ENCODE results near the gene PLA2G4D.

Gene PLA2G4D

DNA sequence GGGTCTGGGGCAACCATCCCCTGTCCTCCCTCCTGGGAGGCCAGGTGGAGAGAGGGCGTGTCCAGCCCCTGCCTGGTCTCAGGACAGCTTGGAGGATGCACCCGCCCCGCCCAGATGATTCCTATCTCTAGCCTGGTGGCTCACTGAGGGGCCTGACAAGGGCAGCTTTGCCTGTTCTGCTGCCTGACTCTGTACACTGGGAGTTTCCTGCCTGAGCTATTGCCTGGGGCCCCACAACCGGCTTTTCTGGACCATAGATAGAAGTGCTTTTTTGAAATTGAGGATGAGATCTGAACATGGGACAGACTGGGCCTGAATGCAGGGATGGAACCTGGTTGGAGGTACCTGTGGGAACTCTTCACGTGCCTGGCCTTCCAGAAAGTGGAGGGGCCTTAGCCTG, 72.8 kb downstream of the PLA2G4D start:
- DNase-seq (ENCODE audit: low read depth in 2 of 2) = no peak

DNA sequence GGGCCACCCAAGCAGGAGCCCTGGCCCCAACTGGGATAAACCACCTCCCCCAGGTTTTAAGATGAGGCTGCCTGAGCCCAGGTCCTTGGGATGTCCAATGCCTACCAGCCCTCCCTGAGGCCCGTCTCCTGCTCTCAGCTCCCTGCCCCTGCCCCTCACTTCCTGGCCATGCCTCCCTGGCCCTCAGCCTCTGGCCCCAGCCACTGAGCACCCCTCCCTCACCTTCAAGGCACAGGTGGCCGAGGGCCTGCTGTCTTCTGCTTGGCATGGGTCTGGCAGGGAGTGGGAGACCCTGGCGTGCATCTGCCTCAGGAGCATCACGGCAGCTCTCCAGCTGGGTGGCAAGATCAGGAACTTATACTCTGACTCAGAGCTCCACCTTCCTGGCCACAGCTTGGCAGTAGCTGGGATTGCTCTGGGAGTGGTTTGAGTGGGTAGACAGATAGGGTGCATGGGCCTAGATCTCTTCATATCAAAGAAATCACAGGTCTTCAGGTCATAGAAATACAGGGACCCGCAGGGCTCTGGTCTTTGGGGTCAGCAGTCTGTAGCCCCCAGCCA, 73.6 kb downstream of the PLA2G4D start, which contains the start of gene PLA2G4E:
TSS of gene PLA2G4E (minus strand) at position 330 of the 561 bp plus-strand sequence. CDS start at position 318, 12 bp downstream.
- no peak for DNase-seq (ENCODE audit: low read depth in 2 of 2)

DNA sequence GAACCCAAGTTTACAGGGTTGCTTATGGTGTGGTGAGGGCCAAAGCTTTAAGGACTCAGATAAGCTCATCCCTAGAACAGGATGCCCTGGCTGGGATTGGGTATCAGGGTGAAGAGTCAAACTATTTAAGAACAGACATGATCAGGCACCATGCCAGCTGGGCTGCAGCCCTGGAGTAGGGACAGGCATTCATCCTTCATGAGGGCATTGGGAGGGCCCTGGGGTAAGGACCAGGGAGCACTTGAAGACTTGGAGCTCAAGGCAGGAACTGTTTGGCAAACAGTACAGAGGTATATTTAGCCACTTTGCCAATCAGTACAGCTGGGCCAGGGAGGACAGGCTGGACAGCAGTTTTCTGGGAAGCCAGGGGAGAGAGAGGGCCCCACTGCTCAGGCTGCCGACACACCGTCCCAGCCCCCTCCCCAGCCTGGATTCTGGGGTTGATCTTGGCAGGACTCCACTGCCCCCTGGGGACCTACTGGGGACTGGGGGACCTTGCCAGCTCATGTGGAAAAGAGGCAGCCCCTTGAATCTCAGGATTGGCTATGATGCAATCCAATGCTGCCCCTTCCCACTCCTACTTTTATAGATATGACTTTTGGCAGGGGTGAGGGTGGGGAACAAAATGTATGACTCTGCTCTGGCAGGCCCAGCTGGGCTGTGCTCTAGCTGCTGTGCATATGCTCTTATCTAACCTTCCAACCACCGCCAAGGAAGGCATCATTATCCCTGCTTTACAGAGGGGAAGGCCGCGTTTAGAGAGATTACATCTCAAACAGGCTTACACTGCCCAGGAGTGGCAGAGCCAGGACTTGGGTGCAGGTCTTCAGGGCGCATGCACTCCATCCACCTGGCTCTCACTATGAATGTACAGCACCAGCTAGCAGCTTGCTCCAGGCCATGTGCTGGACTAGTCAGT, 75.8 kb downstream of the PLA2G4D start:
- DNase-seq (ENCODE audit: low read depth in 2 of 2) = no peak

Data from fibroblast of skin of left quadriceps (primary cell).